KMS-11 (cell line): Measurements from ENCODE around the gene ORMDL3.

Experiments
- H2AFZ ChIP-seq: fragments of 200-600 bp; sonication (generic); 2 replicates; pipeline ENCODE4 v1.6.1; 2016; ENCODE audit warnings: antibody characterized with exemption, mixed run types, low read depth
- H3K27ac ChIP-seq: fragments of 200-600 bp; sonication (generic); 2 replicates; pipeline ENCODE4 v1.6.1; 2016; ENCODE audit warnings: mild to moderate bottlenecking, mixed run types
- H3K27me3 ChIP-seq: fragments of 200-600 bp; sonication (generic); 2 replicates; pipeline ENCODE4 v1.6.1; 2017; ENCODE audit warnings: mild to moderate bottlenecking, low read depth, mixed run types, moderate library complexity; ENCODE audit not compliant: insufficient read depth
- H3K36me3 ChIP-seq: fragments of 200-600 bp; sonication (generic); 2 replicates; pipeline ENCODE4 v1.6.1; 2017; ENCODE audit warnings: mild to moderate bottlenecking, mixed run types; ENCODE audit not compliant: insufficient read depth
- H3K4me1 ChIP-seq: fragments of 200-600 bp; sonication (generic); 2 replicates; pipeline ENCODE4 v1.6.1; 2016; ENCODE audit warnings: mild to moderate bottlenecking, low read depth, mixed run types; ENCODE audit not compliant: poor library complexity, severe bottlenecking
- H3K4me2 ChIP-seq: fragments of 200-600 bp; sonication (generic); 2 replicates; pipeline ENCODE4 v1.7.0; 2016; ENCODE audit warnings: mild to moderate bottlenecking, mixed run types
- H3K4me3 ChIP-seq: fragments of 200-600 bp; sonication (generic); IDR thresholded peaks from 2 replicates; pipeline ENCODE4 v1.6.1; 2017; ENCODE audit warnings: low read depth, low read length, mixed read lengths; ENCODE audit not compliant: insufficient read depth
- H3K79me2 ChIP-seq: fragments of 200-600 bp; sonication (generic); 2 replicates; pipeline ENCODE4 v1.6.1; 2016; ENCODE audit warnings: low read depth, mixed run types; ENCODE audit not compliant: insufficient read depth
- H3K9ac ChIP-seq: fragments of 200-600 bp; sonication (generic); 2 replicates; pipeline ENCODE4 v1.6.1; 2016; ENCODE audit warnings: mild to moderate bottlenecking, mixed run types
- H4K20me1 ChIP-seq: fragments of 200-600 bp; sonication (generic); 2 replicates; pipeline ENCODE4 v1.6.1; 2016; ENCODE audit warnings: mild to moderate bottlenecking, mixed run types; ENCODE audit not compliant: insufficient read depth
- TF ChIP-seq, protein P1 (sequence below): fragments of 200-600 bp; sonication (generic); conservative IDR thresholded peaks from 2 replicates; pipeline ENCODE4 v1.6.1; 2017; ENCODE audit warnings: low read depth, mild to moderate bottlenecking, antibody characterized with exemption, low read length, moderate library complexity, mixed read lengths

The ORMDL3 gene

GRCh38 chr17:39962642-39963220, 35.3 kb upstream of the ORMDL3 start, which contains the start of gene GSDMA:
GSDMA (plus strand) TSS chr17:39963004; CDS start chr17:39965688, 2,684 bp downstream.
- Histone ChIP-seq H3K27me3 (no peaks in the 10 kb centered on the region; the same call in 1 of the 2 replicates), H3K4me2 (no peak within 1 kb of the TSS), H3K36me3 (no peaks in the 10 kb centered on the region), H2AFZ (no peak within 1 kb of the TSS), H3K9ac (no peak within 1 kb of the TSS), H3K4me3 (no peak within 1 kb of the TSS), H4K20me1 (no peaks in the 10 kb centered on the region), H3K79me2 (no peaks in the 10 kb centered on the region), H3K4me1 (peaks cover 17% of the 10 kb centered on the region), H3K27ac (no peak within 1 kb of the TSS)
- TF ChIP-seq, protein P1, sequence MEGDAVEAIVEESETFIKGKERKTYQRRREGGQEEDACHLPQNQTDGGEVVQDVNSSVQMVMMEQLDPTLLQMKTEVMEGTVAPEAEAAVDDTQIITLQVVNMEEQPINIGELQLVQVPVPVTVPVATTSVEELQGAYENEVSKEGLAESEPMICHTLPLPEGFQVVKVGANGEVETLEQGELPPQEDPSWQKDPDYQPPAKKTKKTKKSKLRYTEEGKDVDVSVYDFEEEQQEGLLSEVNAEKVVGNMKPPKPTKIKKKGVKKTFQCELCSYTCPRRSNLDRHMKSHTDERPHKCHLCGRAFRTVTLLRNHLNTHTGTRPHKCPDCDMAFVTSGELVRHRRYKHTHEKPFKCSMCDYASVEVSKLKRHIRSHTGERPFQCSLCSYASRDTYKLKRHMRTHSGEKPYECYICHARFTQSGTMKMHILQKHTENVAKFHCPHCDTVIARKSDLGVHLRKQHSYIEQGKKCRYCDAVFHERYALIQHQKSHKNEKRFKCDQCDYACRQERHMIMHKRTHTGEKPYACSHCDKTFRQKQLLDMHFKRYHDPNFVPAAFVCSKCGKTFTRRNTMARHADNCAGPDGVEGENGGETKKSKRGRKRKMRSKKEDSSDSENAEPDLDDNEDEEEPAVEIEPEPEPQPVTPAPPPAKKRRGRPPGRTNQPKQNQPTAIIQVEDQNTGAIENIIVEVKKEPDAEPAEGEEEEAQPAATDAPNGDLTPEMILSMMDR, result no peak

GRCh38 chr17:39960524-39961041, 33.2 kb upstream of the ORMDL3 start:
- TF ChIP-seq, protein P1, result no peak
- Histone ChIP-seq H3K9ac (no peak overlapping the region), H4K20me1 (no peaks in the 10 kb centered on the region), H3K4me1 (peaks cover 20% of the 10 kb centered on the region), H3K36me3 (no peaks in the 10 kb centered on the region), H3K27me3 (no peaks in the 10 kb centered on the region; the same call in 1 of the 2 replicates), H2AFZ (no peak overlapping the region), H3K4me3 (no peak overlapping the region), H3K79me2 (no peaks in the 10 kb centered on the region), H3K4me2 (no peak overlapping the region), H3K27ac (no peak overlapping the region)

DNA sequence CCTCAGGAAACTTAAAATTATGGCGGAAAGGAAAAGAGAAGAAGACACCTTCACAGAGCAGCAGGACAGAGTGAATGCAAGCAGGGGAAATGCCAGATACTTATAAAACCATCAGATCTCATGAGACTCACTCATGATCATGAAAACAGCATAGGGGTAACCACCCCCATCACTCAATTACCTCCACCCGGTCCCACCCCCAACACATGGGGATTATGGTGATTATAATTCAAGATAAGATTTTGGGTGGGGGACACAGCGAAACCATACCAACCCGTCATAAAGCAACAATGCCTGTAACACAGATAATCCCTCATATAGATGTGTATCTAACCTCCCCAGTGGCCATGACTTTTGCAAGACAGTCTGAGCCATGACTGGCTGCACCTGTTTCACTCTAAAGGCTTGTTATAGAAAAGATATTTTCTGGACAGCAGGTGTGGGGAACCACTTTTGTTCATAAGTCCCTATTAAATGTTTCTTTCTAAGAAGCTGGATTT, 28.4 kb upstream of the ORMDL3 start:
- no peak overlapping the region for H2AFZ ChIP-seq
- no peaks in the 10 kb centered on the region for H3K36me3 ChIP-seq
- H3K79me2 ChIP-seq, result no peaks in the 10 kb centered on the region
- TF ChIP-seq, protein P1, result no peak
- no peak overlapping the region for H3K9ac ChIP-seq
- H3K4me2 ChIP-seq, result no peak overlapping the region
- no peaks in the 10 kb centered on the region for H3K27me3 ChIP-seq
- H3K27ac ChIP-seq, result no peak overlapping the region
- no peak overlapping the region for H3K4me3 ChIP-seq
- no peaks in the 10 kb centered on the region for H4K20me1 ChIP-seq
- H3K4me1 ChIP-seq, result peaks cover 46% of the 10 kb centered on the region

DNA sequence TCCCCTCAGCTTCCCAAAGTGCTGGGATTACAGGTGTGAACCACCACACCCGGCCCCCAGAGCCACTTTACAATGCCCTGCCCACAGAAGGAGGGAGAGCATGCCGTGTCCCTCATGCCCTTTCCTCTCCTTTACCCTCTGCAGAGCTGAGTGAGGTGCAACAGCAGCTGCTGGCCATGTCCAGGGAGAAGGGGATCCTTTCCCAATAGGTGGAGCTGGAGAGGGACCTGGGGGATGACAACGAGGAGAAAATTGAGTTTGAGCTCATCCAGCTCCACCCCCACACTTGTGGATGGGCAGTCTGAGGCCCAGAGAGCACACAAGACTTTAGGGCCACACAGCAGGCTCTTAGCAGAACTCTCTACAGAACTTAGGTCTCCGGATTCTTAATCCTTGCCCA, 27.5 kb upstream of the ORMDL3 start:
- no peaks in the 10 kb centered on the region for H4K20me1 ChIP-seq
- no peak overlapping the region for H3K9ac ChIP-seq
- H3K36me3 ChIP-seq, result no peaks in the 10 kb centered on the region
- H2AFZ ChIP-seq, result no peak overlapping the region
- no peaks in the 10 kb centered on the region for H3K27me3 ChIP-seq
- H3K4me2 ChIP-seq, result no peak overlapping the region
- no peaks in the 10 kb centered on the region for H3K79me2 ChIP-seq
- no peak overlapping the region for H3K27ac ChIP-seq
- TF ChIP-seq, protein P1, result no peak
- H3K4me3 ChIP-seq, result no peak overlapping the region
- H3K4me1 ChIP-seq, result peaks cover 46% of the 10 kb centered on the region
